ENCODE measurements around the gene FRS3.
A peak's percentile ranks its signal among the peaks of the same experiment; 100 is the strongest.
"Not testable (repeated sequence)": the region's sequence is repeated elsewhere in the genome, so short reads cannot be mapped to it uniquely, and the experiment has no call there.

Gene FRS3, protein sequence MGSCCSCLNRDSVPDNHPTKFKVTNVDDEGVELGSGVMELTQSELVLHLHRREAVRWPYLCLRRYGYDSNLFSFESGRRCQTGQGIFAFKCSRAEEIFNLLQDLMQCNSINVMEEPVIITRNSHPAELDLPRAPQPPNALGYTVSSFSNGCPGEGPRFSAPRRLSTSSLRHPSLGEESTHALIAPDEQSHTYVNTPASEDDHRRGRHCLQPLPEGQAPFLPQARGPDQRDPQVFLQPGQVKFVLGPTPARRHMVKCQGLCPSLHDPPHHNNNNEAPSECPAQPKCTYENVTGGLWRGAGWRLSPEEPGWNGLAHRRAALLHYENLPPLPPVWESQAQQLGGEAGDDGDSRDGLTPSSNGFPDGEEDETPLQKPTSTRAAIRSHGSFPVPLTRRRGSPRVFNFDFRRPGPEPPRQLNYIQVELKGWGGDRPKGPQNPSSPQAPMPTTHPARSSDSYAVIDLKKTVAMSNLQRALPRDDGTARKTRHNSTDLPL

DNA sequence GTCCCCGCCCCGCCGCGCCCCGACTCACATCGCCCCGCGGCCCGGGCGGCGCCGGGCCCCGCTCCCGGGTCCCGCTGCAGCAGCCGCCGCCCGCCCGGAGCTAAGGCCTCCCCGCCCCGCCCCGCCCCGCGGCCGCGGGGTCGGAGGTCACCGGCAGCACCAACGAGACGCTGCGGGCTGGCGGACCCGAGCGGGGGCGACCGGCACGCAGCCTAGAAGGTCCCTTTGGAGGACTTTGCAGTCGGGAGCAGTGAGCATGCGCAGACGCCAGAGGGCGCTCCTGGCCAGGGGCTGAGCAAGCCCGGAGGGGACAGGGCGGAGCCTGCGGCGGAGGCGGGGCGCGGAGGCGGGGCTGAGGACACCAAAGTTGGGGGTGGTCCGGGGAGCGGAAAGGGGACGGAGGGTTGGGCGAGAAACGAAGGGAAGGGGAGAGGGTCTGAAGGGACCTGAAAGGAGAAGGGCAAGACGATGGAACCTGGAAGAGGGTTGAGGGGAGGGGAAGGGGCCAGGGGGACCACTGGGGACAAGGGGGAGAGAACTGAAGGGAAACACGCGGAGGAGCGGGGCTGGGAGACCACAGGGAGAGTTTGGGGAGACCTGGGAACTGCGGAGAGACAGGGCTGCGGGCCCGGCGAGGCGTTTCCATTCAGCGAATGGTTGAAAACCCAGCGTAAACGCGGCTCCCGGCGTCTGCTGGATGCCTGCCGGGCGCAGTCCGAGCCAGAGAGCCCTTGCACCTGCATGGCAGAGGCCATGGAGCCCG, at the start of gene FRS3:
TSS of gene FRS3 (minus strand) at position 113 of the 763 bp plus-strand sequence. CDS start 2,913 bp downstream, outside the sequence.
- DNase-seq: peak; percentile 97

DNA sequence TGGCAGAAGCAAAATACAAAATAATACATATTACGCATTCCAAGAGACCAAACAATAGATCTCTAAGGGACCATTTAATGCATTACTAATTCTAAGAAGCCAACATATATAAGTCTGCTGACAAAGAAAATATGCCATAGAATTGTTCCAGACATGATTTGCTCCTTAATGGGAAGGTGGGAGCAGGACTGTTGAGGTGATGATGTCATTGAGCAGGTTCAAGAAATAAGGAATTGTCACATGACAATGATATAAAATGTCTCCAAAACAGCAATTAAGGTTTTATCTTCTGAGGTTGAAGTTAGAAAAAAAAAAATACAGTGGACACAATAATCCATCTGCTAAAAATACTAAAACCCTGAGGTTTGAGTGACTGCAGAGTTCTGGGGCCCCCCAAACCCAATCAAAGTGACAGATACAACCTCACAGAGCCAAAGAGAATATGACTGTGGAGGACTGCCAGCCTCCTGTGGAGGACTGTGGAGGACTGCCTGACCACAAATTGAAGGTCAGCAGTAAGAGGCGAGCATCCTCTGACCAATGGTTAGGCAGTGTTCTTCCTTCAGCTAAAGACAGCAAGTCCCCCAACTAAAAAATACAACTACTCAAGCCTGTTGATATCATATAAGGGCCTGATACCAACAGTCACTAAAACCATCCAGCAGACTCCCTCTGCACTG, 46.8 kb upstream of the FRS3 start:
- DNase-seq: peak; percentile 62

DNA sequence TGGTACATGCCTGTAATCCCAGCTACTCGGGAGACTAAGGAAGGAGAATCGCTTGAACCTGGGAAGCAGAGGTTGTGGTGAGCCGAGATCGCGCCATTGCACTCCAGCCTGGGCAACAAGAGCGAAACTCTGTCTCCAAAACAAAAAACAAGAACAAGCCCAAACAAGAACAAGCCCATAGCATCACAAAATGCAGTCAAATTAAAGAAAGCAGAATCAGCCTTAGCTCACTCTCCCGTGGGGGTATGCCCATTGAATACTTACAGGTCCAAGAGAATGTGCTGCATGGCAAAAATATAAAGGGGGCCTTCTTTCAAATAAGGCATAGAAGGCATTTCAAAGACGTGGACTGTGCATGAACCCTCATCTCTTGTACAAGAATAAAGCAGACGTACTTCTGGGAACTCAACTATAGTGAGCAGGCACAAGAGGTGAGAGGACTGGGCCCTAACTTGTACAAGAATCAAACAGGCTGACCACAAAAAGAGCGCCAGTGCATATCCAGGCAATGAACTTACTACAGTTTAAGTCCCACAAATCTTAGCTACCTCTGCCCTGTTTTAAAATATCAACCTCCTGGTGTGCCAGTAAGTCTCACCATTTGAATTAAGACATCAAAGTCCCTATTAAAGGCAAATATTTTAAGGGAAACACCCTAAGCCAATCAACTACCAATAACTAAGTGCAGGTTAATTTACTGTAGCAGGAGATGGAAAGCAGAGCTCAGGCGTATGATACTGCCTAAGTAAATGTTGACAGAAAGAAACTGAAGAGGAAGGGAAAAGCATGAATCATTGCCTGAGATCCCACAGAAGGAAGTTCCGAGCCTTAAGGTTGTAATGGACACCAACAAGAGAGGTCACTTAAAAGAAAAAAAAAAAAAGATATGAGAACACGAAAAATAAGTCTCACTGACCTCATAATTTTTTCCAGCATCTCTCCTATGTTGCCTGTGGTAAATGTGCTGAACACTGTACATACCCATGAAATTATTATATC, 45.2 kb upstream of the FRS3 start:
- DNase-seq: no peak

DNA sequence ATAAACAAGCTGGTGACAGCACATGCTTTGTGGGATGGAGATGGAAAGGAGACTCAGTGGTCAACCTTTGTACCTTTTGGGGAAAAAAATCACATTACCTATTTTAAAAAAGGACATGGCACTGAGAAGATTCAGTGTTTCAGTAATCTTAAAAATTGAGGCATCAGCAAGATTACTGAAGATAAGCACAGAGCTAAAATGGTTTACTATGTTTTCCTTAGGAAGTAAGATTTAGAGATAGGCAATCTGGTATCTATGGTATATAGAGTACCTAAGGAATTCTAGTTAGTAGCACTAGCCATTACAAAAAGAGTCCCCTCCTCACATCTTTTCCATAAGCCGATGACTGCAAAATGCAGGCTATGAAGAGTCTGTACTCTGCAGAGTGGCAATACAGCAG, 43.5 kb upstream of the FRS3 start:
- no peak for DNase-seq

DNA sequence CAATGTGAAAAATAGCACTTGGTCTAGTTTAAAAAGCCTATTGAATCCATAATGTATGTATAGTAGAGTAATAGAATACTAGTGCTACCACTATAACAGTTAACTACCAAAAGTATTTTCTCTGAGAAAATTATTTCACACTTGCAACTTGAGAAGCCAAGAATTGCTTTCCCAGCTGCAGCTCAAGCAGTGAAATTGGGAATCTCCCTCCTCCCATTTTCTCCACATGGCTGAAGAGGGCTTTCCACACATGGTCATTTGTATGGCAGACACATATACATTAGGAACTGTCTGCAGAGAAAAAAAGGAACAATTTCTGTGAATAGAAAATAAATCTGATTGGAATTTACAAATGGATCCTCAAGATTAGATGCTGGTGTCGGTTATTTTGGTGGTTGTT, 42.3 kb upstream of the FRS3 start:
- DNase-seq: no peak

DNA sequence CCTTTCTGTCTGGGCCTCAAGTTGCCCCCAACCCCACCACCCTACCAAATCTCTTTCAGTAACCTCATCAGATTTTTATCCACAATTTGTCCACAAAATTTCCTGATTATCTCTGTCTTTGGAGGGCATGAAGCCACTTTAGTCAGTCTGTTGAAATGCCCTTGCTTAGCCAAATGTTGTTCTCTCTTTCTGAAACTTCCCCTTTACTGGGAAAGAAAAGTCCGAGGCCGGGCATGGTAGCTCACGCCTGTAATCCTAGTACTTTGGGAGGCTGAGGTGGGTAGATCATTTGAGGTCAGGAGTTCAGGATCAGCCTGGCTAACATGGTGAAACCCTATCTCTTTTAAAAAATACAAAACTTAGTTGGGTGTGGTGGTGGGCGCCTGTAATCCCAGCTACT, 41.6 kb upstream of the FRS3 start:
- DNase-seq: no peak

DNA sequence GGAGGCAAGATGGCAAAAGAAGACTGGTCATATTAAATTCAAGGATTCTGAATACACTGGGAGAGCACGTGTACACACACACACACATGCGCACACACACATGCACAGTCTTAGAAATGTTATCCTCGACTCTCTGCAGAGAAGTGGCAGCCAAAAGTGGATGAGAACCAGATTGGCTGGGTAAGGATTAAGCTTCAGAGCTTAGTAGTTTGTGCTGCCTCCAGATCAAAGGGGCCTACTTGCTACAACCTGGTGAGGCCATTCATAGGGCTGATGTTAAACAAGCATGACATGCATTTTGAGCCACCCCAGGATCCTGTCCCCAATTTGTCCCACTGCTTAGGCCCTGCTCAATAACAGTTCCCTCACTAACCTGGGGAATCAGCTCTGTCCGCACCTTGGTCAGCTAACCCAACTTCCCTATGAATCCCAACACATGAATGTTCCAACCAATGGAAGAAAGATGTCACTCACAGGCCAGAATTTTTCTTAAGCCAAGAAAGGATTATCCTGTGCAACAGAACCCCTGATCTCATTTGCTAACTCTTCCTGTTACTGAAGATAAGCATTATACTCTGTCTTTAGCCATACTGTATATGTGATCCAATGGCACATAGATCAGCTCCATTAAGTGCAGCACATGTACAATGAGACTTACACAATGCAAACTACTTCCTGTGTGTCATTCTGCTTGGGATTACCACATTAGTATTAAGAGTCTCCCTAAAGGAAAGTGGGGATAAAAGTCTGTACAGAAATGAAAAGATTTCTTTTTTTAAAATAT, 38.8 kb upstream of the FRS3 start:
- DNase-seq: no peak

DNA sequence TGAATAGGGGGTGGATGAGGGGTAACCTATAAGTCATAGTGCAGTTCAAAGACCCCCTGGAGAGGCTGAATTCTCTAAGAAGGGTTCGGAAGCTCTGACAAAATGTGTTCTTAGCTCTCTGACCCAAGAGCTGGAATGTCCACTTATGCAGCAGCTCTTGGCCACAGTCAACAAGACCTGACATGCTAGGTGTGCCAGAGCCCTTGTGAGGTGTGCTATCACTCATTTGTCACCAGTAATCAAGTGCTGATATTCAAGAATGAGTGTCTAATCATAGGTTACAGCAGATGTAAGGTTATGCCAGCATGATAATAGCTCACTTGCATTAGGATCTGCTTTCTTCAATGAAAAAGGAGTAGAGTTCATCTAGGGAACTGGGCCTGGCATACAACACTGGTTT, 35.9 kb upstream of the FRS3 start:
- no peak for DNase-seq

DNA sequence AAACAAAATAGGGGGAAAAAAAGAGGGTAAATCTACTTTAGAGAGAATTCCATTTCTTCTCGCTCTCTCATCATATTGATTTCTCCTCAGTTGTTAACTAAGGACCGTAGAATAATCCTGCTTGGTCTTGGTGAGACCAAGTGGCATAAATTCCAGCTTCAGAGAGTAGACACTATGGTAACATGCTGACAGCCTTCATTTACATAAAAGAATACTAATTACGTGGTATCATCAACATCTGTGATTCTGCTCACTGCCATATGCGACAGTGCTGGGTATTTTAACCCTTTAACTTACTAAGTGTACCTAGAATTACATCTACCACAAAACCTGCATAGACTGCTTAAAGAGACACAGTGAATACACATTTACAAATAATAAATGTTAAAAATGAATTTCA, 34.9 kb upstream of the FRS3 start:
- no peak for DNase-seq

DNA sequence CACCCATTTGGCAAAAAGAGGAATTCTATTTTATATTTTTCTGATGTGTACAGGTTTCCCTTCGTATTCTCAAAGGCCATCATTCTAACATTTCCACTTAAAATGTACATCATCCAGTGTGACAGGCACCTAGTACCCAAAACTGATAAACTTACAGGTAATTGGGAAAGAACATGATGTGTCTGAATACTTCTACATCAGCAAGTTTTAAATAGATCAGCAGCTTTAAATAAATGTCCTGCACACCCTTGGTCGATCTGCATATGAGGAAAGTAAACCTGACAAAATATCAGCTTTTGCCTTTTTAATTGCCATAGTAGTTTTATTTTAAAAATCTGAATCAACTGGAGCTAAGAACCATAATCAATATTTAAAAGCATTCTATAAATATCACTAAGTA, 34.3 kb upstream of the FRS3 start:
- no peak for DNase-seq

DNA sequence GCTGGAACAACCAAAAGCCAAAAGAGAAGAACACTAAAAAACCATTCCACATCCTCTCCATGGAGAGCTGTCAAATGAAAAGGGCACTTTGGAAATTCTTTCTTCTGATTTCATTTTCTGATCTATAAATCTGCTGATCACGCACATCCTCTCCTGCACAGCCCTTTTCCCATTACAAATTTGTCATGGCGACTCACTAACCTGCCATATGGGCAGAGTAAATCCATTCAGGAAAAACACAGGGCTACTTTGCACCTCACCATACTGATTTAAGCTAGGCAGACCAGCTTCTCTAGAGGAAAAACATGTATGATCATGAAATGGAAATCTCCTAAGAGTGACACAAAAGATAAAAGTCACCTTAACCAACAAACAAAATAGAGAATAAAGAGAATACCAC, 33.8 kb upstream of the FRS3 start:
- DNase-seq: no peak

DNA sequence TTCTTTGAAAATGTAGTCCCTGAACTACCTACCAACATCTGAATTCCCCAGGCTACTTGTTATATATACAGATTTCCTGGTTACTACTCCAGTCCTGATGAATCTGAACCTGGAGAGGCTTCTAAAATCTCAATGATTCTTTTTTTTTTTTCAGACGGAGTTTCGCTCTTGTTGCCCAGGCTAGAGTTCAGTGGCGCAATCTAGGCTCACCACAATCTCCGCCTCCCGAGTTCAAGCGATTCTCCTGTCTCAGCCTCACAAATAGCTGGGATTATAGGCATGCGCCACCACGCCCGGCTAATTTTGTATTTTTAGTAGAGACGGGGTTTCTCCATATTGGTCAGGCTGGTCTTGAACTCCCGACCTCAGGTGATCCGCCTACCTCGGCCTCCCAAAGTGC, 32.2 kb upstream of the FRS3 start:
- not testable (repeated sequence) for DNase-seq

DNA sequence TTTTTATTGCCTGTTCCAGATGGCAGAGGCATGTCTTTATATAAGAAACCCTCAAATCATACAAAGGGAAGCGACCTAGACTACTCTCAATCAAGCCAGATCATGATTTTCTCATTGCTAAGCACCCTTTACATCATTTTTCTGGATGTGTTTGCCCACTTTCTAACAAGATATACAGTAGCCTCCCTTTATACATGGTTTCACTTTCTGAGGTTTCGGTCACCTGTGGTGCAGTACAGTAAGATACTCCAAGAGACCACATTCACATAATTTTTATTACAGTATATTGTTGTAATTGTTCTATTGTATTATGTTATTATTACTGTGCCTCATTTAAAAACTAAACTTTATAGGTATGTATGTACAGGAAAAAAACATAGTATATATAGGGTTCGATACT, 31.4 kb upstream of the FRS3 start:
- DNase-seq: no peak

DNA sequence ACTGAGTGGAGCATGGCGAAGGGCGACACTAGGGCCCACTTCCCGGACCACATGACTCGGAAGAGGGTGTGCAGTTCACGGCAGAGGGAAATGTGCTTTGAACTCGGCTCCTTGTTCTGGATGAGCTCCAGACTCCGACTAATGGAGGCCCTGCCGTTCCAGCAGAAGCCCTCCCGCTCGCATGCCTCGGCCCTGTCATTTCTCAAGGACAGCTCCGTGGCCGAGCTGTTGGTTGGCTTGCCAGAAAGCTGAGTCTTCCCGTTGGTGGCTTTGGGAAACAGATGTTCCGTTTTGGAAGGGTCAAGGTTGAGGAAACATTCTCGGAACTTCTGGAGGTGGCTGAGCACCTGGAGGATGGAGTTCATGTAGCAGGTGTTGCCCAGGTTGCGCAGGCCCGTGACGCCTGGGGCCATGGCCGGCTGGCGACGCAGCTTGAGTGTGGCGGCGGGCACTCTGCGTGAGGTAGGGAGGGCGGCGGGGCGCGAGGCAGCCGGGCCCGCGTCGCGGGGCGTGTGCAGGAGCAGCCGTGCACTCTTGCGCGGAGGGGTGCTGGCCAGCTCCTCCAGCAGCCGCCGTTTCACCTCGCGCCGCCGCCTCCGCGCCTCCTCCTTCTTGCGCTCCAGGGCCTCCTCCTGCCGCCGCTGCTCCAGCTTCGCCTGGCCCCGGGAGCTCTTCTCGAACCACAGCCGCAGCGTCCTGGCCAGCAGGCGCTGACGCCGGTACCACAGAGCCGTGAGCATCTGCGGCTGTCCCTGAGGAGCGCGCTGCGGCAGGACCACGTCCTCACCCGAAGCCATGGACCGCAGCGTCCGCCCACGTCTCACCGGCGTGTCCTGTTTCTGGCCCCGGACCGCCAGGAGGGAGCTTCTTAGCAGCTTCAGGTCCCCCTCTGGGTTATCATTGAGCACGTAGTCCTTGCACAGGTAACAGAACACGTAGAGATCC, 26.4 kb upstream of the FRS3 start:
- DNase-seq: no peak

DNA sequence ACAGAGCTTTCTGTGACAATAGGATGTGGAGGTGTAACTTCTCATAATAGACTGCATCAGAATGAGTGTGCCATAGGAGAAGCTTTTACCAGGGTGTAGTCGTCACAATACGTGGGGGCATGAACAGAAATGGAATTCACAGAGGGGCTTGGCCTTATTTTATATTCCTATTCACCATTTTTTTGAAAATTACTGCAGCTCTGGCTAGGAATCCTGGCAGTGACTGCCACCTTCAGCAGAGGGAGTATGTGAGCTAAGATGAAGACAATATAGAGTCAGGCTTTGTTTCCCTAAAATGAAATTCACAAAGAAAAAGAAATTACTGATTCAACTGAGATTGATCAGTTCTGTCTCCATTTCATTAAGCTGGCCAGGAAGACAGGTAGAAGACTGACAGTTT, 21.7 kb upstream of the FRS3 start:
- DNase-seq: no peak

DNA sequence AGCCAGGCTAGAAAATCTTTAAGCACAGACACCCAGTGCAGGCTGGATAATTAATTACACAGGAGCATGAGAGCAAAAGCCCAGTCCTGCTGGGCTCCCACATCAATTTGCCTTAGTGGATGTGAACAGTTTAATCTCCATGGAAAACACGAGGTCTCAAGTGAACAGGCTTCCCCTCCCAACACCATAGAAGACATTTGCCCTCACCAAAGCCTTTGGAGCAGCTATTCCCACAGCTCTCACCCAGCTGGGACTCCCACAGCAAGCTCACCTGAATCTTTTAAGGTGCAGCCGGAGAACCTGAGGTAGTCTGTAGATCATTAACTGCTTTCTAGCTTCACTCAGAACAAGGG, 19.8 kb upstream of the FRS3 start:
- no peak for DNase-seq

DNA sequence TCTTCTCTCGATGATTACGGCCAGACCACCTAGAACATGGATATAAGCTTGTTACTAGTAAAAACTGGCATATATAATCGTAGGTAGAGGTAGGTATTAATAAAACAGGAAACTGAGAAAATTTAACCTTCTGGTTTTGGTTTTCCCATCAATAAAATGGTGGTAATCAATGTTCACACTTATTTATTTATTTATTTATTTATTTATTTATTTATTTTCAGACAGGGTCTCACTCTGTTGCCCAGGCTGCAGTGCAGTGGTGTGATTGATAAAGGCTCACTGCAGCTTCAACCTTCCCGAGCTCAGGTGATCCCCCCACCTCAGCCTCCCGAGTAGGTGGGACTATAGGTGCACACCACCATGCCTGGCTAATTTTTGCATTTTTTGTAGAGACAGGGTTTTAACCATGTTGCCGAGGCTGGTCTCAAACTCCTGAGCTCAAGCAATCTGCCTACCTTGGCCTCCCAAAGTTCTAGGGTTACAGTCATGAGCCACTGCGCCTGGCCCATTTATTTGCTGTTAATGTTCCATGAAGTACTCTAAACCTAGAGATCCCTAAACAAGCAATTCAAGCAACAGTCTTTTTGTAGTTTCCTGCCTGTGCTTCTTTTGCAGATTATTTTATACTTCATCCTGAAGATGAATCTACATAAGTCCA, 19.3 kb upstream of the FRS3 start:
- DNase-seq: no peak

DNA sequence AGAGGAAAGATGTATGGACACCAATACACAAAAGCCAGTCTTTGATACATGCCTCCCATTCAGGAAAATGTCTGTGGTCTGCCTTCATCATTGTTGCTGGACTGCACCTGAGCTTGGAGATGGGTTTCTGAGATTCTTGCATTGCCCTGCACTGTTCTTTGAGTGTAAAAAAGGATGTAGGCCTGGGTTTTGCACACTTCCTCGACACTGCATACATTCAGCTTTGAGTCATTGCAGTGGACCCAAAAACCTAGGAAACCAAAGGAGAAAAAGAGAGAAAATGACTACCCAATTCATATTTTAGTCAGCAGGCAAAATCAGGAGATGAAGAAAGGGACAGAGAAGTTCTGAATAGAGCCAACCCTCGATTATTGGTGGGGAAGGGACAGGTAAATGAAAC, 16.8 kb upstream of the FRS3 start:
- no peak for DNase-seq

DNA sequence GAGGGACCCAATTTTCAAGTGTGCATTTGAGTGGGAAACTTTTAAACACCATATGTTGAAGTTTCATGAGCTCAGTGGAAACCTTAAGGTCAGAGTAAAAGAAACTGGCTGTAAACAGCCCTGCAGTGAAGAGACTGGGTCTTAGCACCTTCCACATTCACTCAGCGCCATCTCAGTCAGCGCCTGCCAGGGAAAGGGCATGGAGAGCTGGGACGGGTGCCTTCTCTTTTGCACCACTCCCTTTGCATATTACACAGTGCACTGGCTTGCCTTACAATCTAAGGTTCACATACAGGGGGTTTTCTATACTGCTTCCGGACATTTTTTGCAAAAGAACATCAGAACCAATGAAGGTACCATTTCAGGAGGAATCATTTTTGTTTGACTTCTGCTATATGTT, 12.3 kb upstream of the FRS3 start:
- no peak for DNase-seq

DNA sequence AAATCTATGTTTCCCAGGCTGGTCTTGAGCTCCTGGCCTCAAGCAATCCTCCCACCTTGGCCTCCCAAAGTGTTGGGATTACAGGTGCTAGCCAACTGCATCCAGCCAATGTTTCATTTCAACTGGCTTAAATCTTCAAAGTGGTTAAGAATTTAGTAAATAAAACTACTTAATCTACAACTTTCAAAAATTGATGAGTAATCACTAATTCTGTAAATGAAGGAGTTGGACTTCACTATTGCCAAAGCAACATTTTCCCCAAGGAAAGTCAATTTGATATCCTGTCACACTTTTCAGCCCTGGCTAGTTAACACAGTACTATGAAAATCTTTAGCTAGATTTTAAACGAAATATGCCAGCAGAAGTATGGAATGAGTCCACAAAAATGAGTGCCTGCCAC, 11.6 kb upstream of the FRS3 start:
- no peak for DNase-seq

Measured in left hindlimb (tissue), 1 donor.